ENCODE data around the gene ZNF316. TPM values are rescaled to one million over a fixed set of nuclear protein-coding genes. Genes with fewer than 3 reads are reported as not detected.

Gene ZNF316
- total RNA-seq, 1 donor from 2014 or later: 28.9 TPM

DNA sequence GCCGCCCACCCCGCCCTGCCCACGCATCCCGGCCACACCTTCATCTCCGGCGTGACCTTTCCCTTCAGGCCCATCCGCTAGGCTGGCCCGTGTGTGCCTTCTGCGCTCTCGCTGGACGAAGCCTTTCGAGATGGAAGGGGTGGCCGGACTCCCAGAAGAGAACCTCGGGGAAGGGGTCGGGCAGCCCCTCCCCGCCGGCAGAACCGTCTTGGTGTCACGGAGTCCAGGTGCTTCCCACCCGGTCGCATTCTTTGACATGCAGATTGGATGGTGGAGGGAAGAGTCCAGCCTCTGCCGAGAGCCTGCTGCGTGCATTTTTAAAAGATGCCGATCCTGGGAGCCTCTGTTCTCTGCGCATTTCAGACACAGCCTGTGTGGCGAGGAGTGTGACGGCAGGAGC lies 29.0 kb upstream of the ZNF316 start:
- H3K36me3 Mint-ChIP-seq (ENCODE audit: low read depth): peaks cover 3% of the 10 kb centered on the region
- TF ChIP-seq, protein P1, sequence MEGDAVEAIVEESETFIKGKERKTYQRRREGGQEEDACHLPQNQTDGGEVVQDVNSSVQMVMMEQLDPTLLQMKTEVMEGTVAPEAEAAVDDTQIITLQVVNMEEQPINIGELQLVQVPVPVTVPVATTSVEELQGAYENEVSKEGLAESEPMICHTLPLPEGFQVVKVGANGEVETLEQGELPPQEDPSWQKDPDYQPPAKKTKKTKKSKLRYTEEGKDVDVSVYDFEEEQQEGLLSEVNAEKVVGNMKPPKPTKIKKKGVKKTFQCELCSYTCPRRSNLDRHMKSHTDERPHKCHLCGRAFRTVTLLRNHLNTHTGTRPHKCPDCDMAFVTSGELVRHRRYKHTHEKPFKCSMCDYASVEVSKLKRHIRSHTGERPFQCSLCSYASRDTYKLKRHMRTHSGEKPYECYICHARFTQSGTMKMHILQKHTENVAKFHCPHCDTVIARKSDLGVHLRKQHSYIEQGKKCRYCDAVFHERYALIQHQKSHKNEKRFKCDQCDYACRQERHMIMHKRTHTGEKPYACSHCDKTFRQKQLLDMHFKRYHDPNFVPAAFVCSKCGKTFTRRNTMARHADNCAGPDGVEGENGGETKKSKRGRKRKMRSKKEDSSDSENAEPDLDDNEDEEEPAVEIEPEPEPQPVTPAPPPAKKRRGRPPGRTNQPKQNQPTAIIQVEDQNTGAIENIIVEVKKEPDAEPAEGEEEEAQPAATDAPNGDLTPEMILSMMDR (IDR thresholded peaks at IDR 0.05): no peak
- H3K9me3 Mint-ChIP-seq (ENCODE audit: low read depth): no peaks in the 10 kb centered on the region
- no peak overlapping the region for H3K4me3 Mint-ChIP-seq (ENCODE audit: unreplicated experiment)
- no peaks in the 10 kb centered on the region for H3K4me1 Mint-ChIP-seq (ENCODE audit: low read depth)
- no peak overlapping the region for H3K27ac Mint-ChIP-seq (ENCODE audit: unreplicated experiment)
- H3K27me3 Mint-ChIP-seq (ENCODE audit: low read depth): no peaks in the 10 kb centered on the region
- no peak for DNase-seq (ENCODE audit: low spot score)

DNA sequence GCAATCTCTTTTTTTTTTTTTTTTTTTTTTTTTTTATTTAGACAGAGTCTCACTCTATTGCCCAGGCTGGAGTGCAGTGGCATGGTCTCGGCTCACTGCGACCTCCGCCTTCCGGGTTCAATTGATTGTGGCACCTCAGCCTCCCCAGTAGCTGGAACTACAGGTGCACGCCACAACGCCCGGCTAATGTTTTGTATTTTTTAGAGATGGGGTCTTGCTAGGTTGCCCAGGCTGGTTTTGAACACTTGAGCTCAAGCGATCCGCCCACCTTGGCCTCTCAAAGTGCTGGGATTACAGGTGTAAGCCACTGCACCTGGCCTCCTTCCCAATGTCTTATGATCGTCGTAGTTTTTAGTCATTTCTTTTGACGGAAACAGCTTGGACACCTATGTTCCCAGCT lies 28.3 kb upstream of the ZNF316 start:
- Mint-ChIP-seq H3K4me3 (ENCODE audit: unreplicated experiment) (no peak overlapping the region), H3K27ac (ENCODE audit: unreplicated experiment) (no peak overlapping the region), H3K36me3 (ENCODE audit: low read depth) (peaks cover 3% of the 10 kb centered on the region), H3K4me1 (ENCODE audit: low read depth) (no peaks in the 10 kb centered on the region), H3K27me3 (ENCODE audit: low read depth) (no peaks in the 10 kb centered on the region), H3K9me3 (ENCODE audit: low read depth) (no peaks in the 10 kb centered on the region)
- DNase-seq (ENCODE audit: low spot score): no peak
- TF ChIP-seq, protein P1 (IDR thresholded peaks at IDR 0.05): no peak

DNA sequence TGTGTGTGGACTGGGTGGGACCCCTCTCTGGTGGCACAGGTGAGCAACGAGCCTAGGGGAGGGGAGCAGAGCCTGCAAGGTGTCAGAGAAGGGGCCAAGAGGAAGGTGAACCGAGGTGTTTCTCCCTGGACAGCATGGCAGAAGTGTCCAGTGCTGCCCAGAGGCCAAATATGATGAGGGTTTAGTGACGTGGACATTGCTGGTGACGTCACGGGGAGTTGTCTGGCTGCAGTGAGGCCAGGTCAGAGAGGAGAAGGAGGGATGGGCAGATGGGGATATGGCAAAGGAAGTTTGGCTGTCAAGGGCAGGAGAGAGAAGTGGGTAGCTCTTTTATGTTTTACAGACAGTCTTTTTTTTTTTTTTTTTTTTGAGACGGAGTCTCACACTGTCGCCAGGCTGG lies 24.3 kb upstream of the ZNF316 start:
- peaks cover 3% of the 10 kb centered on the region for H3K36me3 Mint-ChIP-seq (ENCODE audit: low read depth)
- H3K9me3 Mint-ChIP-seq (ENCODE audit: low read depth): no peaks in the 10 kb centered on the region
- no peak overlapping the region for H3K4me3 Mint-ChIP-seq (ENCODE audit: unreplicated experiment)
- H3K27me3 Mint-ChIP-seq (ENCODE audit: low read depth): no peaks in the 10 kb centered on the region
- DNase-seq (ENCODE audit: low spot score): no peak
- TF ChIP-seq, protein P1 (IDR thresholded peaks at IDR 0.05): no peak
- peaks cover 9% of the 10 kb centered on the region for H3K4me1 Mint-ChIP-seq (ENCODE audit: low read depth)
- H3K27ac Mint-ChIP-seq (ENCODE audit: unreplicated experiment): no peak overlapping the region

DNA sequence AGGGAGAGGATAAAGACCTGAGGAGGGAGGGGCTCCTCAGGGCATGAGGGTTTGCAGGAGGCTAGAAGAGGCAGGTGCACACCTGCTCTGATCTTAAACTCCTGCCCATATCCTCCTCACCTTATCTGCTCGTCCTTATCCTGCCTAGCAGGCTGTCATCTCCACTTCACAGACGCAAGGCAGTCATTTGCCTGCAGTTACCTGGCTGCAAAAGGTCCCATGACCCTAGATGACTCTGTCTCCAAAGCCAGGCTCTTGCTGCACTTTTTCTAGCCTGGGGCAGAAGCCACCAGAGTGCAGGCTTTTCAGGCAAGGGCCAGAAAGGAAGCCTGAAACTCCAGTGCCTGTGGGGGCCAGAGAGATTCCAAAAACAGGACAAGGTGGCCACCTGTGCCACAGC lies 23.4 kb upstream of the ZNF316 start:
- Mint-ChIP-seq H3K27ac (ENCODE audit: unreplicated experiment) (no peak overlapping the region), H3K4me1 (ENCODE audit: low read depth) (peaks cover 9% of the 10 kb centered on the region), H3K4me3 (ENCODE audit: unreplicated experiment) (no peak overlapping the region), H3K9me3 (ENCODE audit: low read depth) (no peaks in the 10 kb centered on the region), H3K27me3 (ENCODE audit: low read depth) (no peaks in the 10 kb centered on the region), H3K36me3 (ENCODE audit: low read depth) (peaks cover 3% of the 10 kb centered on the region)
- TF ChIP-seq, protein P1 (IDR thresholded peaks at IDR 0.05): no peak
- DNase-seq (ENCODE audit: low spot score): no peak

DNA sequence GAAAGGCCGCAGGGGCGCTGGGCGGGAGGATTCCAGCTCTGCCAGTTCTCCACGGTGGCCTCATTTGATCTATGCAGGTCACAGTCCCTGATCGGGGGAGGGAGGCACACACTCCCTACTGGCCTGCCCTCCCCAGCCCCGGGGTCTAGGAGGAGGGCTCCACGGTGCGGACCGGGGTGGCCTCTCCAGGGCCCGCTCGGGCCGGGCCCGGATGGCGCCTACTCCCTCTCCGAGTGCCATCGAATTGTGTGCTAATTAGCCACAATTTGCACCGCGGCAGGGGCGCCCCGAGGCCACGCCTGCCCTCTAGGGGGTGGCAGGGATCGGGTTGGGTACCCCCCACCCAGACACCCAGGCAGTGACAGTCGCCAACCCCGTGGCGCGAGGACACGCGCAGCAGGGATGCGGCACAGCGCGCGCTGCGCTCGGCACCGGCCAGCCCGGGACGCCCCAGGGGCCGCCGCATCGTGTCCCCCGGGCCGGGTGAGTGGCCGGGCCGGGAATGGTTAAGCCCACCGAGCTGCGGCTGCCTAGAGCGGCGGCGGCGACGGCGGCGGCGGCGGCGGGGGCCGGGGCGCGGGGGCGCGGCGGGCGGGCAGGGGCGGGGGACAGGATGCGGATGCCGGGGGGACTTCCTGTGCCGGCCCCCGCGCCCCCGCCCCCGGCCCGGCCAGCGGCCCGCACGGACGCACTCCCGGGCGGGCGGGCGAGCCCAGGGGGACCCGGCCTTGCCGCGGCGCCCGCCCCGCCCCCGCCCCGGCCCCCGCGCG lies 22.0 kb upstream of the ZNF316 start, which contains the start of gene ZNF853:
ZNF853 (plus strand) TSS at position 658 of the 770 bp plus-strand sequence. CDS start 565 bp downstream, outside the sequence.
- Mint-ChIP-seq H3K27me3 (ENCODE audit: low read depth) (no peaks in the 10 kb centered on the region), H3K9me3 (ENCODE audit: low read depth) (no peaks in the 10 kb centered on the region), H3K36me3 (ENCODE audit: low read depth) (peaks cover 3% of the 10 kb centered on the region), H3K4me3 (ENCODE audit: unreplicated experiment) (peak within 1 kb of the TSS; percentile 67), H3K4me1 (ENCODE audit: low read depth) (peaks cover 9% of the 10 kb centered on the region), H3K27ac (ENCODE audit: unreplicated experiment) (no peak within 1 kb of the TSS)
- DNase-seq (ENCODE audit: low spot score): no peak
- TF ChIP-seq, protein P1 (IDR thresholded peaks at IDR 0.05): peak; percentile 20

Measured in chondrocyte (in vitro differentiated cells).